BE2C (cell line): ENCODE data around the gene TP53TG3B. TPM values are rescaled to one million over a fixed set of nuclear protein-coding genes. Genes with fewer than 3 reads are reported as not detected.
"Not testable (repeated sequence)": the region's sequence is repeated elsewhere in the genome, so short reads cannot be mapped to it uniquely, and the experiment has no call there.

ENCODE experiments used
- DNase-seq: peaks from one replicate; pipeline ENCODE4 v3.0.0-alpha.2; 2020
- H3K27me3 ChIP-seq: fragments of 250-450 bp; sonication (Bioruptor Pico); 2 replicates; pipeline ENCODE4 v1.5.1; 2020; ENCODE audit warnings: mild to moderate bottlenecking
- H3K36me3 ChIP-seq: fragments of 250-450 bp; sonication (Bioruptor Pico); 2 replicates; pipeline ENCODE4 v1.5.1; 2020; ENCODE audit warnings: mild to moderate bottlenecking
- H3K4me1 ChIP-seq: fragments of 250-450 bp; sonication (Bioruptor Pico); 2 replicates; pipeline ENCODE4 v1.5.1; 2020
- H3K4me3 ChIP-seq: 2 replicates; pipeline ENCODE4 v1.5.1; 2011; ENCODE audit warnings: low read depth, low read length
- H3K9me3 ChIP-seq: fragments of 250-450 bp; sonication (Bioruptor Pico); 2 replicates; pipeline ENCODE4 v1.5.1; 2020
- polyA plus RNA-seq: library from polyadenylated mRNA; unstranded; fragments of >200 nt; gene quantifications from one replicate; pipeline ENCODE4 v1.2.1, GENCODE V29; 2012; ENCODE audit warnings: low read depth, missing spikeins; ENCODE audit not compliant: insufficient read length, insufficient read depth

Gene TP53TG3B, protein sequence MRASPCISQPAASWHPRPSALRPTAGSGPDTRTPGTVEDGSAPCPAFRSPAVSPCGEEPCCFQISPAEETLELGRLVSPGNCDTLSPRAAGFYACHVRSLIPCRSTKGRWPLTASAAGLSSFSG
- polyA plus RNA-seq = not detected

DNA sequence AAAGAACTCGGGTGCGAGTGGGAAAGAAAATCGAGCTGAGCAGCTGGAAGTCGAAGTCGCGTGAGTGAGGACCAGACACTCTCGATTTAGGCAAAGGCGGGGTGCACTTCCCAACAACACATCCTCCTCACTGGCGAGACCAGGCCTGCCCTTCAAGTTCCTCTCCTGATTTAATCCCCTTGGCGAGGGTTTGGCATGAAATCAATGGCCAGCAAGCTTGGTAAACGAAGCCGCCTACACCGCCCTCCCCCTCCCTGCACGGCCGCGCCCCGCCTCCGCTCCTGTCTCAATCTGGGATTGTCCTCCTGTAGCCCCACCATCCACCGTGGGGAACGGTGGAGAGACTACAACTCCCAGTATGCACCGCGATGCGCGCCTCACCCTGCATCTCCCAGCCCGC is at the start of gene TP53TG3B:
TSS of gene TP53TG3B (plus strand) at position 301 of the 400 bp plus-strand sequence. CDS start at position 369, 68 bp downstream.
- not testable (repeated sequence) for H3K36me3 ChIP-seq, H3K27me3 ChIP-seq, DNase-seq, H3K4me1 ChIP-seq, H3K4me3 ChIP-seq, H3K9me3 ChIP-seq

DNA sequence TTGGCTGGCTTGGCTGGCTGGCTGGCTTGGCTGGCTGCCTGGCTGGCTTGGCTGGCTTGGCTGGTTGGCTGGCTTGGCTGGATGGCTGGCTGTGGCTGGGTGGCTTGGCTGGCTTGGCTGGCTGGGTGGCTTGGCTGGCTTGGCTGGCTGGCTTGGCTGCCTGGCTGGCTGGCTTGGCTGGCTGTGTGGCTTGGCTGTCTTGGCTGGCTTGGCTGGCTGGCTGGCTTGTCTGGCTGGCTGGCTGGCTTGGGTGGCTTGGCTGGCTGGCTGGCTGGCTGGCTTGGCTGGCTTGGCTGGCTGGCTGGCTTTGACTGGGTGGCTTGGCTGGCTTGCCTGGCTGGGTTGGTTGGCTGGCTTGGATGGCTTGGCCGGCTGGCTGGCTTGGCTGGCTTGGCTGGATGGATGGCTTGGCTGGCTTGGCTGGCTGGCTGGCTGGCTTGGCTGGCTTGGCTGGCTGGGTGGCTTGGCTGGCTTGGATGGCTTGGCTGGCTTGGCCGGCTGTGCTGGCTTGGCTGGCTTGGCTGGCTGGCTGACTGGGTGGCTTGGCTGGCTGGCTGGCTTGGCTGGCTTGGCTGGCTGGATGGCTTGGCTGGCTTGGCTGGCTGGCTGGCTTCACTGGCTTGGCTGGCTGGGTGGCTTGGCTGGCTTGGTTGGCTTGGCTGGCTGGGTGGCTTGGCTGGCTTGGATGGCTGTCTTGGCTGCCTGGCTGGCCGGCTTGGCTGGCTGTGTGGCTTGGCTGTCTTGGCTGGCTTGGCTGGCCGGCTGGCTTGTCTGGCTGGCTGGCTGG is 24.2 kb upstream of the TP53TG3B start:
- H3K4me3 ChIP-seq, H3K36me3 ChIP-seq, H3K4me1 ChIP-seq, H3K9me3 ChIP-seq, H3K27me3 ChIP-seq: not testable (repeated sequence)
- DNase-seq = peak; percentile 63

DNA sequence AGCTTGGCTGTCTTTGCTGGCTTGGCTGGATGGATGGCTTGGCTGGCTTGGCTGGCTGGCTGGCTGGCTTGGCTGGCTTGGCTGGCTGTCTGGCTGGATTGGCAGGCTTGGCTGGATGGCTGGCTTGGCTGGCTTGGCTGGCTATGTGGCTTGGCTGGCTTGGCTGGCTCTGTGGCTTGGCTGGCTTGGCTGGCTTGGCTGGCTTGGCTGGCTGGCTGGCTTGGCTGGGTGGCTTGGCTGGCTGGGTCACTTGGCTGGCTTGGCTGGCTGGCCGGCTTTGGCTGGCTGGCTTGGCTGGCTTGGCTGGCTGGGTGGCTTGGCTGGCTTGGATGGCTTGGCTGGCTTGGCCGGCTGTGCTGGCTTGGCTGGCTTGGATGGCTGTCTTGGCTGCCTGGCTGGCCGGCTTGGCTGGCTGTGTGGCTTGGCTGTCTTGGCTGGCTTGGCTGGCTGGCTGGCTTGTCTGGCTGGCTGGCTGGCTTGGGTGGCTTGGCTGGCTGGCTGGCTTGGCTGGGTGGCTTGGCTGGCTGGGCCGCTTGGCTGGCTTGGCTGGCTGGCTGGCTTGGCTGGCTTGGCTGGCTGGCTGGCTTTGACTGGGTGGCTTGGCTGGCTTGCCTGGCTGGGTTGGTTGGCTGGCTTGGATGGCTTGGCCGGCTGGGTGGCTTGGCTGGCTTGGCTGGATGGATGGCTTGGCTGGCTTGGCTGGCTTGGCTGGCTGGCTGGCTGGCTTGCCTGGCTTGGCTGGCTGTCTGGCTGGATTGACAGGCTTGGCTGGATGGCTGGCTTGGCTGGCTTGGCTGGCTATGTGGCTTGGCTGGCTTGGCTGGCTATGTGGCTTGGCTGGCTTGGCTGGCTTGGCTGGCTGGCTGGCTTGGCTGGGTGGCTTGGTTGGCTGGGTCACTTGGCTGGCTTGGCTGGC is 22.8 kb upstream of the TP53TG3B start:
- not testable (repeated sequence) for H3K36me3 ChIP-seq, H3K4me3 ChIP-seq, H3K9me3 ChIP-seq, H3K4me1 ChIP-seq, H3K27me3 ChIP-seq
- peak; percentile 48 for DNase-seq

DNA sequence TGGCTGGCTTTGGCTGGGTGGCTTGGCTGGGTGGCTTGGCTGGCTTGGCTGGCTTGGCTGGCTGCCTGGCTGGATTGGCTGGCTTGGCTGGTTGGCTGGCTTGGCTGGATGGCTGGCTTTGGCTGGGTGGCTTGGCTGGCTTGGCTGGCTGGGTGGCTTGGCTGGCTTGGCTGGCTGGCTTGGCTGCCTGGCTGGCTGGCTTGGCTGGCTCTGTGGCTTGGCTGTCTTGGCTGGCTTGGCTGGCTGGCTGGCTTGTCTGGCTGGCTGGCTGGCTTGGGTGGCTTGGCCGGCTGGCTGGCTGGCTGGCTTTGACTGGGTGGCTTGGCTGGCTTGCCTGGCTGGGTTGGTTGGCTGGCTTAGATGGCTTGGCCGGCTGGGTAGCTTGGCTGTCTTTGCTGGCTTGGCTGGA is 22.1 kb upstream of the TP53TG3B start:
- H3K27me3 ChIP-seq, H3K9me3 ChIP-seq, H3K4me1 ChIP-seq, H3K4me3 ChIP-seq, H3K36me3 ChIP-seq: not testable (repeated sequence)
- DNase-seq = peak; percentile 21

DNA sequence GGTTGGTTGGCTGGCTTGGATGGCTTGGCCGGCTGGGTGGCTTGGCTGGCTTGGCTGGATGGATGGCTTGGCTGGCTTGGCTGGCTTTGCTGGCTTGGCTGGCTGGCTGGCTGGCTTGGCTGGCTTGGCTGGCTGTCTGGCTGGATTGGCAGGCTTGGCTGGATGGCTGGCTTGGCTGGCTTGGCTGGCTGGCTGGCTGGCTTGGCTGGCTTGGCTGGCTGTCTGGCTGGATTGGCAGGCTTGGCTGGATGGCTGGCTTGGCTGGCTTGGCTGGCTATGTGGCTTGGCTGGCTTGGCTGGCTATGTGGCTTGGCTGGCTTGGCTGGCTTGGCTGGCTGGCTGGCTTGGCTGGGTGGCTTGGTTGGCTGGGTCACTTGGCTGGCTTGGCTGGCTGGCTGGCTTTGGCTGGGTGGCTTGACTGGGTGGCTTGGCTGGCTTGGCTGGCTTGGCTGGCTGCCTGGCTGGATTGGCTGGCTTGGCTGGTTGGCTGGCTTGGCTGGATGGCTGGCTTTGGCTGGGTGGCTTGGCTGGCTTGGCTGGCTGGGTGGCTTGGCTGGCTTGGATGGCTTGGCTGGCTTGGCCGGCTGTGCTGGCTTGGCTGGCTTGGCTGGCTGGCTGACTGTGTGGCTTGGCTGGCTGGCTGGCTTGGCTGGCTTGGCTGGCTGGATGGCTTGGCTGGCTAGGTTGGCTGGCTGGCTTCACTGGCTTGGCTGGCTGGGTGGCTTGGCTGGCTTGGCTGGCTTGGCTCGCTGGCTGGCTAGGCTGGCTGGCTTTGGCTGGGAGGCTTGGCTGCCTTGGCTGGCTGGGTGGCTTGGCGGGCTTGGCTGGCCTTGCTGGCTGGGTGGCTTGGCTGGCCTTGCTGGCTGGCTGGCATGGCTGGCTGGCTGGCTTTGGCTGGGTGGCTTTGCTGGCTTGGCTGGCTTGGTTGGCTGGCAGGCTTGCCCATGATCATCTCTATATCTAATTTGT is 21.3 kb upstream of the TP53TG3B start:
- DNase-seq = peak; percentile 60
- not testable (repeated sequence) for H3K4me1 ChIP-seq, H3K4me3 ChIP-seq, H3K9me3 ChIP-seq, H3K27me3 ChIP-seq, H3K36me3 ChIP-seq
